Measurements from ENCODE around the gene ELOA. TPM values are rescaled to one million over a fixed set of nuclear protein-coding genes. Genes with fewer than 3 reads are reported as not detected.

Gene ELOA
- total and polyA plus RNA-seq, 2 of the 13 experiments (the other 11 are each of a cell fraction or from before 2014, with no cell fraction given): 14.2 to 28.5 TPM

DNA sequence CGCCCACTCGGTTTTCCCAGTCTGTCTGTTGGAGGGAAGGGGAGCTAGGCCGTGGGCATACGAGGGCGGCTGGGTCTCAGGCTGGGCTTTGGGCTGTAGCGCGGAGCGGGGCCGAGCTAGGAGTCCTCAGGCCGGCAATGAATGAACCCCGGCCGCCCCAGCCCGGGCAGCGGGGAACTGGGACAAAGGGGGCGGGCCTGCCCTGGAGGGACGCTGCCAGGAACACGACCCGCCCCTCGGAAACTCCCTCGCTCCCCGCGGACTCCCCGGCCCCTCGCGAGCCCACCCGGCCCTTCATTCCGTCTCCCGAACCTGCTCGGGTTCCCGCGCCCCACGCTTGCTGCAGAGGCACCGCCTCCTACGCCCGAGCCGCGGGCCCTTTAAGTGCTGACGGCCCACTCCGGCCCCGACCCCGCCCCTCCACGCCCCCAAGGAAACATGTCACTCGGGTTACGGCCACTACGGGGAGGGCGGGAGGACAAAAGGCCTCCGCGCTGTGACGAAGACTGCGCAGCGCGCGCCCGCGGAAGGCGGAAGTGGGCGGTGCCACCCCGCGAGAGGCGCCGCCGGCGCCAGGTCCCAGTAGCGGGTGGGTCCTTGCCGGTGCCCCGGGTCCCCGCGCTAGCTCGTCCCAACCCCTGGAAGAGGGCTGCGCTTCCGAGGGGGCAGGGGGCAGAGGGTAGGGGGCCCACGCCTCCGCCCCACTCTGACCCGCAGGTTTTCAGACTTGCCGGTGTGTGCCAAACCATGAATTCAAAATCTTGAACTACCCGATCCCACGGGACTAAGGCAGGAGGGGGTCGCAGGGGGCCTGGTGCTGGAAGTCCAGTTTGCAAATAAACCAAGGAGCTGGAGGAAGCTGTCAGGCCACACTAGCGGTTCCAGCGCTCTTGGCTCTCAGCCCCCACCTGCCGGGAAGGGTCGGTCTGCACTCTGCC is 57.4 kb downstream of the ELOA start, which contains the start of gene GALE (continued):
- TF ChIP-seq RFXAP (CRISPR knock-in tag; IDR thresholded peaks at IDR 0.05; ENCODE audit: borderline replicate concordance) (no peak), ZNF660 (CRISPR knock-in tag; IDR thresholded peaks at IDR 0.05; ENCODE audit: borderline replicate concordance, low read depth) (no peak), XRCC5 (optimal IDR thresholded peaks at IDR 0.05; ENCODE audit: low read length) (no peak), ZNF543 (CRISPR knock-in tag; IDR thresholded peaks at IDR 0.05) (peak; percentile 56; the same call in 1 of the 2 replicates), ZNF446 (CRISPR knock-in tag; IDR thresholded peaks at IDR 0.05) (0 out of 2 replicates have a peak, but pooled peaks have one; percentile 39), ZNF768 (CRISPR knock-in tag; IDR thresholded peaks at IDR 0.05) (no peak; the same call in none of the 2 replicates), SUZ12 (IDR thresholded peaks at IDR 0.05; ENCODE audit: low read depth, low read length) (no peak), FIP1L1 (IDR thresholded peaks at IDR 0.05; ENCODE audit: borderline replicate concordance, insufficient read depth, low read depth, low read length) (no peak), FOXK2 (IDR thresholded peaks at IDR 0.05) (no peak), ZZZ3 (CRISPR knock-in tag; IDR thresholded peaks at IDR 0.05; ENCODE audit: borderline replicate concordance) (no peak), ZNF563 (CRISPR knock-in tag; IDR thresholded peaks at IDR 0.05) (peak; percentile 49; the same call in 1 of the 2 replicates), ATM (IDR thresholded peaks at IDR 0.05; ENCODE audit: borderline replicate concordance) (no peak), DNMT3B (CRISPR knock-in tag; conservative IDR thresholded peaks at IDR 0.05) (no peak)
- TF ChIP-seq, protein P1, sequence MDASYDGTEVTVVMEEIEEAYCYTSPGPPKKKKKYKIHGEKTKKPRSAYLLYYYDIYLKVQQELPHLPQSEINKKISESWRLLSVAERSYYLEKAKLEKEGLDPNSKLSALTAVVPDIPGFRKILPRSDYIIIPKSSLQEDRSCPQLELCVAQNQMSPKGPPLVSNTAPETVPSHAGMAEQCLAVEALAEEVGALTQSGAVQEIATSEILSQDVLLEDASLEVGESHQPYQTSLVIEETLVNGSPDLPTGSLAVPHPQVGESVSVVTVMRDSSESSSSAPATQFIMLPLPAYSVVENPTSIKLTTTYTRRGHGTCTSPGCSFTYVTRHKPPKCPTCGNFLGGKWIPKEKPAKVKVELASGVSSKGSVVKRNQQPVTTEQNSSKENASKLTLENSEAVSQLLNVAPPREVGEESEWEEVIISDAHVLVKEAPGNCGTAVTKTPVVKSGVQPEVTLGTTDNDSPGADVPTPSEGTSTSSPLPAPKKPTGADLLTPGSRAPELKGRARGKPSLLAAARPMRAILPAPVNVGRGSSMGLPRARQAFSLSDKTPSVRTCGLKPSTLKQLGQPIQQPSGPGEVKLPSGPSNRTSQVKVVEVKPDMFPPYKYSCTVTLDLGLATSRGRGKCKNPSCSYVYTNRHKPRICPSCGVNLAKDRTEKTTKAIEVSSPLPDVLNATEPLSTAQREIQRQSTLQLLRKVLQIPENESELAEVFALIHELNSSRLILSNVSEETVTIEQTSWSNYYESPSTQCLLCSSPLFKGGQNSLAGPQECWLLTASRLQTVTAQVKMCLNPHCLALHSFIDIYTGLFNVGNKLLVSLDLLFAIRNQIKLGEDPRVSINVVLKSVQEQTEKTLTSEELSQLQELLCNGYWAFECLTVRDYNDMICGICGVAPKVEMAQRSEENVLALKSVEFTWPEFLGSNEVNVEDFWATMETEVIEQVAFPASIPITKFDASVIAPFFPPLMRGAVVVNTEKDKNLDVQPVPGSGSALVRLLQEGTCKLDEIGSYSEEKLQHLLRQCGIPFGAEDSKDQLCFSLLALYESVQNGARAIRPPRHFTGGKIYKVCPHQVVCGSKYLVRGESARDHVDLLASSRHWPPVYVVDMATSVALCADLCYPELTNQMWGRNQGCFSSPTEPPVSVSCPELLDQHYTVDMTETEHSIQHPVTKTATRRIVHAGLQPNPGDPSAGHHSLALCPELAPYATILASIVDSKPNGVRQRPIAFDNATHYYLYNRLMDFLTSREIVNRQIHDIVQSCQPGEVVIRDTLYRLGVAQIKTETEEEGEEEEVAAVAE (CRISPR knock-in tag; IDR thresholded peaks at IDR 0.05; ENCODE audit: borderline replicate concordance): peak; percentile 30; the same call in 1 of the 2 replicates
- TF ChIP-seq, protein P2, sequence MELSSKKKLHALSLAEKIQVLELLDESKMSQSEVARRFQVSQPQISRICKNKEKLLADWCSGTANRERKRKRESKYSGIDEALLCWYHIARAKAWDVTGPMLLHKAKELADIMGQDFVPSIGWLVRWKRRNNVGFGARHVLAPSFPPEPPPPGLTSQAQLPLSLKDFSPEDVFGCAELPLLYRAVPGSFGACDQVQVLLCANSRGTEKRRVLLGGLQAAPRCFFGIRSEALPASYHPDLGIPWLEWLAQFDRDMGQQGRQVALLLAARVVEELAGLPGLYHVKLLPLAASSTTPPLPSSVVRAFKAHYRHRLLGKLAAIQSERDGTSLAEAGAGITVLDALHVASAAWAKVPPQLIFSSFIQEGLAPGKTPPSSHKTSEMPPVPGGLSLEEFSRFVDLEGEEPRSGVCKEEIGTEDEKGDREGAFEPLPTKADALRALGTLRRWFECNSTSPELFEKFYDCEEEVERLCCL (CRISPR knock-in tag; IDR thresholded peaks at IDR 0.05; ENCODE audit: borderline replicate concordance): 0 out of 2 replicates have a peak, but pooled peaks have one; percentile 69
- TF ChIP-seq, protein P3, sequence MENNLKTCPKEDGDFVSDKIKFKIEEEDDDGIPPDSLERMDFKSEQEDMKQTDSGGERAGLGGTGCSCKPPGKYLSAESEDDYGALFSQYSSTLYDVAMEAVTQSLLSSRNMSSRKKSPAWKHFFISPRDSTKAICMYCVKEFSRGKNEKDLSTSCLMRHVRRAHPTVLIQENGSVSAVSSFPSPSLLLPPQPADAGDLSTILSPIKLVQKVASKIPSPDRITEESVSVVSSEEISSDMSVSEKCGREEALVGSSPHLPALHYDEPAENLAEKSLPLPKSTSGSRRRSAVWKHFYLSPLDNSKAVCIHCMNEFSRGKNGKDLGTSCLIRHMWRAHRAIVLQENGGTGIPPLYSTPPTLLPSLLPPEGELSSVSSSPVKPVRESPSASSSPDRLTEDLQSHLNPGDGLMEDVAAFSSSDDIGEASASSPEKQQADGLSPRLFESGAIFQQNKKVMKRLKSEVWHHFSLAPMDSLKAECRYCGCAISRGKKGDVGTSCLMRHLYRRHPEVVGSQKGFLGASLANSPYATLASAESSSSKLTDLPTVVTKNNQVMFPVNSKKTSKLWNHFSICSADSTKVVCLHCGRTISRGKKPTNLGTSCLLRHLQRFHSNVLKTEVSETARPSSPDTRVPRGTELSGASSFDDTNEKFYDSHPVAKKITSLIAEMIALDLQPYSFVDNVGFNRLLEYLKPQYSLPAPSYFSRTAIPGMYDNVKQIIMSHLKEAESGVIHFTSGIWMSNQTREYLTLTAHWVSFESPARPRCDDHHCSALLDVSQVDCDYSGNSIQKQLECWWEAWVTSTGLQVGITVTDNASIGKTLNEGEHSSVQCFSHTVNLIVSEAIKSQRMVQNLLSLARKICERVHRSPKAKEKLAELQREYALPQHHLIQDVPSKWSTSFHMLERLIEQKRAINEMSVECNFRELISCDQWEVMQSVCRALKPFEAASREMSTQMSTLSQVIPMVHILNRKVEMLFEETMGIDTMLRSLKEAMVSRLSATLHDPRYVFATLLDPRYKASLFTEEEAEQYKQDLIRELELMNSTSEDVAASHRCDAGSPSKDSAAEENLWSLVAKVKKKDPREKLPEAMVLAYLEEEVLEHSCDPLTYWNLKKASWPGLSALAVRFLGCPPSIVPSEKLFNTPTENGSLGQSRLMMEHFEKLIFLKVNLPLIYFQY (CRISPR knock-in tag; IDR thresholded peaks at IDR 0.05; ENCODE audit: borderline replicate concordance): no peak; the same call in 1 of the 2 replicates
- TF ChIP-seq, protein P4, sequence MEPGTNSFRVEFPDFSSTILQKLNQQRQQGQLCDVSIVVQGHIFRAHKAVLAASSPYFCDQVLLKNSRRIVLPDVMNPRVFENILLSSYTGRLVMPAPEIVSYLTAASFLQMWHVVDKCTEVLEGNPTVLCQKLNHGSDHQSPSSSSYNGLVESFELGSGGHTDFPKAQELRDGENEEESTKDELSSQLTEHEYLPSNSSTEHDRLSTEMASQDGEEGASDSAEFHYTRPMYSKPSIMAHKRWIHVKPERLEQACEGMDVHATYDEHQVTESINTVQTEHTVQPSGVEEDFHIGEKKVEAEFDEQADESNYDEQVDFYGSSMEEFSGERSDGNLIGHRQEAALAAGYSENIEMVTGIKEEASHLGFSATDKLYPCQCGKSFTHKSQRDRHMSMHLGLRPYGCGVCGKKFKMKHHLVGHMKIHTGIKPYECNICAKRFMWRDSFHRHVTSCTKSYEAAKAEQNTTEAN (CRISPR knock-in tag; conservative IDR thresholded peaks at IDR 0.05): no peak
